GM18858 (cell line): ENCODE results near the gene TRIM16.
"Not testable (repeated sequence)": the region's sequence is repeated elsewhere in the genome, so short reads cannot be mapped to it uniquely, and the experiment has no call there.

Experiments
- ATAC-seq: cut with Tn5 transposase; IDR thresholded peaks from one replicate; pipeline ENCODE4 v1.9.1; 2021; ENCODE audit not compliant: unreplicated experiment

Gene TRIM16

DNA sequence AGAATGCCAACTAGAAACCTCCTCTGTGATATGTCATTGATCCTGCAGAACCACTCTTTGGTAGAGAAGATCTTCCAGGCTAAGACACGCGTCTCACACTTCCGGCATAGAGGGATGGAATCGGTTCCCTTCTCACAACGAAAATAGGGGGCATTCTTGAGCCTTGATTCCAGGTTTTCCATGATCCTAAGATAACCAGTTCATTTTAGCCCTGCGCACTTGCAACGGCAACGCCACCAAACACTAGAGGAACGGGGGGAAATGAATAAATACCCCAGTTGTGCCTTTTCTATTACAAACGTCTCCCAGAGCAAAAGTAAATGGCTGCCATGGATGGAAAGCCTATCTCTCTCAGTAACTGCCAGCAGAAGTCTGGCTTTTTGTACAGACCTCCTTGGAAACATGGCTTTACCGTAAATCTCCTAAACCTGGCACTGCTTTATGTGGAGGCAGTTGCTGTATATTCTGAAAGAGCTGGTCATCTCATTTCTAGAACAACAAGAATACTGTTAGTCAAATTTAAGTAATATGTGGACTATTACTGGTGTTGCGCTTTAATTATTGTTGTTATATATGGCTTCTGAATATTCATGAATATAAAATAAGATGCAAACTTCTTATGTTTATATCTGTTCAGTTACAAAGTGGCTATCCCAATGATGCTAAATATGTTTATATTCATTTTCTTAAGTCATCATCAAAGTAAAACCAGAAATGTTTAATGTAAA, 64.6 kb downstream of the TRIM16 start, which contains the start of gene FBXW10B:
Gene FBXW10B (minus strand): TSS at position 374 of the 728 bp plus-strand sequence. CDS start 192 bp downstream, at position 182.
- not testable (repeated sequence) for ATAC-seq

- ATAC-seq = not testable (repeated sequence)
Observed at GRCh38 chr17:15616828-15617227, 67.3 kb downstream of the TRIM16 start.

- not testable (repeated sequence) for ATAC-seq
Observed at GRCh38 chr17:15615850-15616249, 68.3 kb downstream of the TRIM16 start.

DNA sequence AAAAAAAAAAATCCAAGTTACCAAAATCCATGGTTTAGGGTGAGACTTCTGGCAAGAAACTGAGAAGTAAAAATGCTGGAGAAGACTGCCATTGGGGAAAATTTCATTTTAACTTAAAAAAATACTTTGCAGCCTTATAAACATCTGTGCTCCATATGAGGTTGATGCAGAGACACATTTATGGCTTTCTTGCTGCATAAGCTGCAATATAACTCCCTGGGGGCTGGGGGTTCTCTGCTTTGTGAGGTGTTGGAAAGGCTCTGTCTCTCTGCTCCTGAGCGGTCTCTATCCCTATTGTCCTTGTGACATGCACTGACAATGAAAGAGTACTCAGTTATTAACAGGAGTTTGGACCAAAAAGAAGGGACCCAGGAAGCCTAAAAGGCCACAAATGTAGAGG, 71.0 kb downstream of the TRIM16 start:
- ATAC-seq = not testable (repeated sequence)

DNA sequence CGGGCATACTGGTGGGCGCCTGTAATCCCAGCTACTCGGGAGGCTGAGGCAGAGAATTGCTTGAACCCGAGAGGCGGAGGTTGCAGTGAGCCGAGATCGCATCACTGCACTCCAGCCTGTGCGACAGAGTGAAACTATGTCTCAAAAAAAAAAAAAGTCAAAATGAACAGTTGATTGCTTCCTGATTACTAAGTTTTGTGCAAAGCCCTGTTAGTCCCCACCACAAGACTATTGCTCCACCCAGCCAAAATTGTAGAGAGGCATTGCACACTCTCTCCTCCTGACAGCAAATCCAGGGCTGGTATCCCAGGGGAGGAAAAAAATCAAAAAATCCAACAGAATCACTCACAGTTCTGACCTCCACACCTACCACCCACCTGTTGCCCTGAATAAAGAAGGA, 91.2 kb downstream of the TRIM16 start:
- not testable (repeated sequence) for ATAC-seq

DNA sequence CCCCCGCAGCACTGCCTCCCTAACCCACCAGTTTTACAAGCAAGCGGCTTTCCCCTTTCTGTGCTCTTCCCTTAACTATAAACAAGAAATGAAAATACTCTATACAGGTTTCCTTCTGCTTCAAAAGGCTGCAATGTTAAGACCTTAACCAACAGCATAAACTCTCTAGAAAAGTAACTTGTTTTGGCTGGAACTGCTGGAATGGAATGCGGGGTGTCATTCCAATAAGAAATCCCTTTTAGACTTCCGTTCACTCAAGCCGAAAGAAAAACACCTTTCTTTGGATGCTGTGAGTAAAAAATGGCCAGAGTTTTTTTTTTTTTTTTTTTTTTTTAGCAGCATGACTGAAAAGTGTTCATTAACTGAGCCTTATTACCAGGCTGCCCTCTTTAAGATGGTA, 92.1 kb downstream of the TRIM16 start:
- ATAC-seq = not testable (repeated sequence)

GRCh38 chr17:15590844-15591243, 93.3 kb downstream of the TRIM16 start:
- not testable (repeated sequence) for ATAC-seq

GRCh38 chr17:15589544-15590536, 94.3 kb downstream of the TRIM16 start:
- ATAC-seq = not testable (repeated sequence)

GRCh38 chr17:15588017-15588416, 96.1 kb downstream of the TRIM16 start:
- not testable (repeated sequence) for ATAC-seq

DNA sequence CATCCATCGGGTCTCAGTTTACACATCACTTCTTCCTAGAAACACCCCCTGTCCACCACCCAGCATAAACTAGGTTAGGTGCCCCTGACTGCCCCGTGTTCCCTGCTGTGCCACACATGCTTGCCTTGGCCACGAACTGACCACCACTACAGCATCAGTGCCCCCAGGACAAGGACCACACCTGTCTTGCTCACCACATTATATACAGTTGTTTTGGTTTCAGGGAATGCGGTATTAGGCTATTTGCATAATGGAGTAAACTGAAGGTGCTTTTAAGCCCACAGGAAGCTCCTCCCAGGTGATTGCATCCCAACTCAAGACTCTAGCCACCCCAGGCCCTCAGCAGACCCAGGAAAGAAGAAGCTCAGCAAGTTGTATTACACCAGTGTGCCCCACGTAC, 100.8 kb downstream of the TRIM16 start:
- not testable (repeated sequence) for ATAC-seq

- not testable (repeated sequence) for ATAC-seq
Observed at GRCh38 chr17:15581462-15581861, 102.6 kb downstream of the TRIM16 start.
